ENCODE results near the gene KRTAP25-1. TPM values are rescaled to one million over a fixed set of nuclear protein-coding genes. Genes with fewer than 3 reads are reported as not detected.

The KRTAP25-1 gene
- total RNA-seq, 1 experiment from 2014 or later = not detected

GRCh38 chr21:30306884-30307283, 17.6 kb upstream of the KRTAP25-1 start:
- no peak for DNase-seq (ENCODE audit: low read depth, low spot score)
- Histone ChIP-seq H3K9me3 (ENCODE audit: control insufficient read depth, insufficient read depth, low read depth, low read length) (no peaks in the 10 kb centered on the region), H3K27ac (ENCODE audit: low read length) (no peak overlapping the region), H3K36me3 (ENCODE audit: control insufficient read depth, insufficient read depth, low read length) (no peaks in the 10 kb centered on the region), H3K27me3 (ENCODE audit: control insufficient read depth, insufficient read depth, low read length) (no peaks in the 10 kb centered on the region), H3K4me3 (ENCODE audit: low read depth in 2 of 2, low read length in 2 of 2) (no peak overlapping the region), H3K4me1 (ENCODE audit: control insufficient read depth, insufficient read depth, low read length) (no peaks in the 10 kb centered on the region)
- BruUV-seq (replicated peaks) = no TSS peak
- intact Hi-C loops (cut with micrococcal nuclease; ENCODE audit: unreplicated experiment) (no loop called here), in situ Hi-C loops (cut with HindIII; ENCODE audit: low pct_unique_long_range_greater_than_20kb, low sequenced_read_pairs) (no loop called here)
- ChIA-PET CTCF (no interaction called here), POLR2A (no interaction called here)
- no peak for ATAC-seq
- TF ChIP-seq REST (IDR thresholded peaks at IDR 0.05; ENCODE audit: insufficient read depth in 1 of 2, low read depth in 2 of 2, low read length in 1 of 2) (no peak), SIN3A (IDR thresholded peaks at IDR 0.05; ENCODE audit: borderline replicate concordance, insufficient read depth, low read depth, low read length) (no peak), TCF7L2 (IDR thresholded peaks at IDR 0.05; ENCODE audit: low read depth, low read length) (no peak), POLR2AphosphoS5 (IDR thresholded peaks at IDR 0.05; ENCODE audit: low read depth, low read length) (no peak), CTCF (IDR thresholded peaks at IDR 0.05) (no peak)

GRCh38 chr21:30305136-30305535, 15.8 kb upstream of the KRTAP25-1 start:
- no peak overlapping the region for H3K4me3 ChIP-seq (ENCODE audit: low read depth in 2 of 2, low read length in 2 of 2)
- H3K4me1 ChIP-seq (ENCODE audit: control insufficient read depth, insufficient read depth, low read length) = no peaks in the 10 kb centered on the region
- intact Hi-C loops (cut with micrococcal nuclease; ENCODE audit: unreplicated experiment) = no loop called here
- TF ChIP-seq REST (IDR thresholded peaks at IDR 0.05; ENCODE audit: insufficient read depth in 1 of 2, low read depth in 2 of 2, low read length in 1 of 2) (no peak), SIN3A (IDR thresholded peaks at IDR 0.05; ENCODE audit: borderline replicate concordance, insufficient read depth, low read depth, low read length) (no peak), CTCF (IDR thresholded peaks at IDR 0.05) (no peak), POLR2AphosphoS5 (IDR thresholded peaks at IDR 0.05; ENCODE audit: low read depth, low read length) (no peak), TCF7L2 (IDR thresholded peaks at IDR 0.05; ENCODE audit: low read depth, low read length) (no peak)
- no TSS peak for BruUV-seq (replicated peaks)
- H3K36me3 ChIP-seq (ENCODE audit: control insufficient read depth, insufficient read depth, low read length) = no peaks in the 10 kb centered on the region
- in situ Hi-C loops (cut with HindIII; ENCODE audit: low pct_unique_long_range_greater_than_20kb, low sequenced_read_pairs) = no loop called here
- H3K27me3 ChIP-seq (ENCODE audit: control insufficient read depth, insufficient read depth, low read length) = no peaks in the 10 kb centered on the region
- CTCF ChIA-PET = no interaction called here
- ATAC-seq (no peak), DNase-seq (ENCODE audit: low read depth, low spot score) (no peak)
- no peak overlapping the region for H3K27ac ChIP-seq (ENCODE audit: low read length)
- no peaks in the 10 kb centered on the region for H3K9me3 ChIP-seq (ENCODE audit: control insufficient read depth, insufficient read depth, low read depth, low read length)
- POLR2A ChIA-PET = no interaction called here

Data from Panc1 (cell line).